Upper lobe of left lung (tissue), 4 donors: Measurements from ENCODE around the gene TMPRSS9.

Experiments used
- EP300 ChIP-seq, 4 donors: sonication (generic); formaldehyde crosslinking; IDR thresholded peaks; one replicate each; pipeline ENCODE4 v1.5.1; 2017; ENCODE audit warnings: antibody characterized with exemption in 4 of 4, control low read depth in 2 of 4
- POLR2A ChIP-seq, 4 donors: fragments of 450-650 bp; IDR thresholded peaks; one replicate each; pipeline ENCODE4 v1.5.1; 2016 to 2017; ENCODE audit warnings: antibody characterized with exemption in 4 of 4, mild to moderate bottlenecking in 2 of 4
- TF ChIP-seq, protein P1 (sequence below), 6 experiments: fragments of 450-650 bp in 4 of 6; fragments of 200-600 bp in 2 of 6; sonication (generic) in 2 of 6; IDR thresholded peaks; one replicate each; pipeline ENCODE4 v1.5.1; 2016 to 2019; ENCODE audit warnings: antibody characterized with exemption in 6 of 6

DNA sequence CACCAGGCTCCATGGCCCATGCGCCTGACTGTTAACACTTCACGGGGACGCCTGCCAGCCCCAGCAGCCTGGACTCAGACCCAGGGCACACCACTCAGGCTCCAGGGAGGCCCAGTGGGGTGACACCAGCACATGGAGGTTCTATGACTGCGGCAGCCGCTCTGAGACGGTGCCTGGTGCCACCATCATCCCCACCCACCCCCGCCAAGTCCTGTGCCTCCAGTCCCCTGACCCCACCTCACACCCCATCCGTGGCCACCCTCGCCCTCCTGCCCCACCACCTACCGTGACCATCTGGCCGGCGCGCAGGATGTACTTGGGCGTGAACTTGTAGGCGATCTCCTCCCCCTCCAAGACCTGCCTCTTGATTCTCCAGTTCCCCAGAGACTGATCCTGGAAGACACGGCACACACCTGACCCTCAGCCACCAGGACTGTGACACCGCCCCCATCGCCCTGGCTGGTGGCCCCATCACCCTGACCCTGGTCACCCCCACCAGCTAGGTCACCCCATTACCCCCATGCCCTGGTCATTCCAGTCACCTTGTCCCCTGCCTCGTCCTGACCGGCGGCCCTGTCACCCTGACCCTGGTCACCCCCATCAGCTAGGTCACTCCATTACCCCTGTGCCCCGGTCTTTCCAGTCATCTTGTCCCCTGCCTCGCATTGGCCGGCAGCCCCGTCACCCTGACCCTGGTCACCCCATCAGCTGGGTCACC lies 72.2 kb downstream of the TMPRSS9 start:
- TF ChIP-seq, protein P1, sequence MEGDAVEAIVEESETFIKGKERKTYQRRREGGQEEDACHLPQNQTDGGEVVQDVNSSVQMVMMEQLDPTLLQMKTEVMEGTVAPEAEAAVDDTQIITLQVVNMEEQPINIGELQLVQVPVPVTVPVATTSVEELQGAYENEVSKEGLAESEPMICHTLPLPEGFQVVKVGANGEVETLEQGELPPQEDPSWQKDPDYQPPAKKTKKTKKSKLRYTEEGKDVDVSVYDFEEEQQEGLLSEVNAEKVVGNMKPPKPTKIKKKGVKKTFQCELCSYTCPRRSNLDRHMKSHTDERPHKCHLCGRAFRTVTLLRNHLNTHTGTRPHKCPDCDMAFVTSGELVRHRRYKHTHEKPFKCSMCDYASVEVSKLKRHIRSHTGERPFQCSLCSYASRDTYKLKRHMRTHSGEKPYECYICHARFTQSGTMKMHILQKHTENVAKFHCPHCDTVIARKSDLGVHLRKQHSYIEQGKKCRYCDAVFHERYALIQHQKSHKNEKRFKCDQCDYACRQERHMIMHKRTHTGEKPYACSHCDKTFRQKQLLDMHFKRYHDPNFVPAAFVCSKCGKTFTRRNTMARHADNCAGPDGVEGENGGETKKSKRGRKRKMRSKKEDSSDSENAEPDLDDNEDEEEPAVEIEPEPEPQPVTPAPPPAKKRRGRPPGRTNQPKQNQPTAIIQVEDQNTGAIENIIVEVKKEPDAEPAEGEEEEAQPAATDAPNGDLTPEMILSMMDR (IDR thresholded peaks at IDR 0.05) = no peak
- TF ChIP-seq EP300 (IDR thresholded peaks at IDR 0.05) = no peak
- no peak for TF ChIP-seq POLR2A (IDR thresholded peaks at IDR 0.05)
